GM23338 (cell line): ENCODE results near the gene MSN. TPM values are rescaled to one million over a fixed set of nuclear protein-coding genes. Genes with fewer than 3 reads are reported as not detected.

Experiments used
- ATAC-seq: fragments of 200-7000 bp; cut with Tn5 transposase; 3 replicates; pipeline ENCODE4 v1.9.1; 2020
- DNase-seq: peaks from one replicate; pipeline ENCODE4 v3.0.0-alpha.2; 2015; ENCODE audit warnings: low spot score
- H2AFZ ChIP-seq: fragments of 200-600 bp; sonication (generic); 2 replicates; pipeline ENCODE4 v1.8.0; 2016; ENCODE audit warnings: antibody characterized with exemption, mild to moderate bottlenecking, moderate library complexity
- H3F3A ChIP-seq: fragments of 200-600 bp; sonication (generic); replicated peaks from 2 replicates; pipeline ENCODE4 v1.8.0; 2017; ENCODE audit warnings: antibody characterized with exemption, mixed run types, low read depth
- H3K27ac ChIP-seq: fragments of 200-600 bp; sonication (generic); 2 replicates; pipeline ENCODE4 v1.6.1; 2016; ENCODE audit warnings: low read depth
- H3K27me3 ChIP-seq: fragments of 200-600 bp; sonication (generic); 2 replicates; pipeline ENCODE4 v1.8.0; 2016; ENCODE audit warnings: mild to moderate bottlenecking, mixed run types, moderate library complexity; ENCODE audit not compliant: insufficient read depth
- H3K36me3 ChIP-seq: fragments of 200-600 bp; sonication (generic); 2 replicates; pipeline ENCODE4 v1.8.0; 2016; ENCODE audit warnings: mild to moderate bottlenecking; ENCODE audit not compliant: insufficient read depth
- H3K4me1 ChIP-seq: fragments of 200-600 bp; sonication (generic); 2 replicates; pipeline ENCODE4 v1.8.0; 2016; ENCODE audit warnings: mild to moderate bottlenecking, moderate library complexity; ENCODE audit not compliant: insufficient read depth
- H3K4me2 ChIP-seq: fragments of 200-600 bp; sonication (generic); 2 replicates; pipeline ENCODE4 v1.7.1; 2017; ENCODE audit warnings: mixed run types
- H3K4me3 ChIP-seq: fragments of 200-600 bp; sonication (generic); 2 replicates; pipeline ENCODE4 v1.6.1; 2016; ENCODE audit warnings: mixed run types
- H3K79me2 ChIP-seq: fragments of 200-600 bp; sonication (generic); replicated peaks from 2 replicates; pipeline ENCODE4 v1.8.0; 2017; ENCODE audit warnings: mild to moderate bottlenecking; ENCODE audit not compliant: insufficient read depth
- H3K9me2 ChIP-seq: fragments of 200-600 bp; sonication (generic); 2 replicates; pipeline ENCODE4 v1.8.0; 2017; ENCODE audit not compliant: insufficient read depth
- H4K20me1 ChIP-seq: fragments of 200-600 bp; sonication (generic); replicated peaks from 2 replicates; pipeline ENCODE4 v1.8.0; 2017; ENCODE audit warnings: mild to moderate bottlenecking; ENCODE audit not compliant: insufficient read depth
- H3K27ac Mint-ChIP-seq: 2 replicates; pipeline ENCODE4 v1.8.0; 2020; ENCODE audit warnings: inconsistent platforms, mild to moderate bottlenecking, moderate library complexity, mixed read lengths
- H3K27me3 Mint-ChIP-seq: 3 replicates; pipeline ENCODE4 v1.8.0; 2022; ENCODE audit warnings: low read depth, mild to moderate bottlenecking, moderate library complexity, mixed read lengths, inconsistent platforms; ENCODE audit not compliant: insufficient read depth, poor library complexity
- H3K36me3 Mint-ChIP-seq: 3 replicates; pipeline ENCODE4 v1.8.0; 2021; ENCODE audit warnings: low read depth, mild to moderate bottlenecking, inconsistent platforms, moderate library complexity, mixed read lengths
- H3K4me1 Mint-ChIP-seq: 3 replicates; pipeline ENCODE4 v1.8.0; 2020; ENCODE audit warnings: mild to moderate bottlenecking, inconsistent platforms, mixed read lengths
- H3K4me3 Mint-ChIP-seq: 3 replicates; pipeline ENCODE4 v1.8.0; 2021; ENCODE audit warnings: moderate library complexity, mild to moderate bottlenecking, inconsistent platforms, mixed read lengths
- H3K9me3 Mint-ChIP-seq: 3 replicates; pipeline ENCODE4 v1.8.0; 2020; ENCODE audit warnings: moderate library complexity, mild to moderate bottlenecking, inconsistent platforms, mixed read lengths
- CREB1 ChIP-seq: fragments of 250-450 bp; sonication (Bioruptor Pico); IDR thresholded peaks from 2 replicates; pipeline ENCODE4 v1.5.0; 2020; ENCODE audit warnings: low read depth, mild to moderate bottlenecking, moderate library complexity
- EZH2 ChIP-seq: fragments of 200-600 bp; sonication (generic); IDR thresholded peaks from one replicate; pipeline ENCODE4 v1.8.0; 2017; ENCODE audit warnings: antibody characterized with exemption, mild to moderate bottlenecking, low read depth; ENCODE audit not compliant: unreplicated experiment
- EZH2phosphoT487 ChIP-seq: fragments of 200-600 bp; sonication (generic); IDR thresholded peaks from one replicate; pipeline ENCODE4 v1.8.1; 2018; ENCODE audit warnings: antibody characterized with exemption; ENCODE audit not compliant: unreplicated experiment
- POLR2AphosphoS5 ChIP-seq: IDR thresholded peaks from 2 replicates; pipeline ENCODE4 v1.6.1; 2016; ENCODE audit warnings: antibody characterized with exemption, low read depth
- REST ChIP-seq: IDR thresholded peaks from one replicate; pipeline ENCODE4 v1.6.1; 2018; ENCODE audit warnings: antibody characterized with exemption; ENCODE audit not compliant: unreplicated experiment
- STAT1 ChIP-seq: IDR thresholded peaks from one replicate; pipeline ENCODE4 v1.6.1; 2016; ENCODE audit warnings: antibody characterized with exemption; ENCODE audit not compliant: unreplicated experiment
- ZNF114 ChIP-seq: fragments of 250-450 bp; sonication (Bioruptor Pico); IDR thresholded peaks from 2 replicates; pipeline ENCODE4 v1.5.0; 2020; ENCODE audit warnings: mild to moderate bottlenecking, moderate library complexity
- ZNF331 ChIP-seq: fragments of 250-450 bp; sonication (Bioruptor Pico); IDR thresholded peaks from 2 replicates; pipeline ENCODE4 v1.5.0; 2020; ENCODE audit warnings: low read depth, mild to moderate bottlenecking, moderate library complexity
- ZNF462 ChIP-seq: fragments of 250-450 bp; sonication (Bioruptor Pico); IDR thresholded peaks from 2 replicates; pipeline ENCODE4 v1.5.0; 2020; ENCODE audit warnings: mild to moderate bottlenecking, moderate library complexity
- polyA plus RNA-seq: library from polyadenylated mRNA; unstranded; fragments of >200 nt; fragmentation: Nextera tagmentation; extraction: Ambion mirVana; gene quantifications from 2 replicates; pipeline ENCODE4 v1.2.1, GENCODE V29; 2016
- total RNA-seq: library from RNA; depleted of rRNA; stranded (reverse); fragments of >200 nt; shearing (Covaris generic); gene quantifications from 2 replicates; pipeline ENCODE4 v1.2.3, GENCODE V29; 2014

MSN gene
- total and polyA plus RNA-seq, 2 experiments from 2014 or later, result 49.2 to 120 TPM

- TF ChIP-seq ZNF462, result no peak
- no peak for TF ChIP-seq EZH2
- no peak for TF ChIP-seq ZNF114
- TF ChIP-seq REST, result no peak
Observed at GRCh38 chrX:65751519-65751918, 84.1 kb downstream of the MSN start (continued).

GRCh38 chrX:65752294-65752693 is 84.8 kb downstream of the MSN start:
- Histone ChIP-seq H3K79me2 (no peaks in the 10 kb centered on the region), H3K4me2 (no peak overlapping the region), H3K4me3 (no peak overlapping the region), H3K27ac (no peak overlapping the region), H3K27me3 (no peaks in the 10 kb centered on the region), H2AFZ (no peak overlapping the region), H3K4me1 (no peaks in the 10 kb centered on the region), H3K9me2 (no peaks in the 10 kb centered on the region), H3F3A (no peaks in the 10 kb centered on the region), H4K20me1 (no peaks in the 10 kb centered on the region), H3K36me3 (no peaks in the 10 kb centered on the region)
- no peak for DNase-seq
- Mint-ChIP-seq H3K27ac (no peak overlapping the region), H3K9me3 (peaks cover 14% of the 10 kb centered on the region), H3K27me3 (peaks cover 2% of the 10 kb centered on the region), H3K4me1 (no peaks in the 10 kb centered on the region), H3K4me3 (no peak overlapping the region), H3K36me3 (peaks cover 10% of the 10 kb centered on the region; the same call in 1 of the 3 replicates)
- no peak for ATAC-seq
- TF ChIP-seq CREB1 (no peak), ZNF331 (CRISPR knock-in tag) (no peak), POLR2AphosphoS5 (no peak), REST (no peak), EZH2phosphoT487 (no peak), STAT1 (no peak), EZH2 (no peak)
